CD4-positive, alpha-beta T cell treated with Interleukin-1 beta for 1 hour (primary cell): ENCODE results near the gene NDUFV1.
A peak's percentile ranks its signal among the peaks of the same experiment; 100 is the strongest.
"Not testable (repeated sequence)": the region's sequence is repeated elsewhere in the genome, so short reads cannot be mapped to it uniquely, and the experiment has no call there.

Experiments
- DNase-seq, 2 donors: peaks; one replicate each; pipeline ENCODE4 v3.0.0-alpha.2; 2020 to 2022

Gene NDUFV1

GRCh38 chr11:67611704-67612587 is 5.2 kb downstream of the NDUFV1 start:
- DNase-seq: no peak

- no peak for DNase-seq
Observed at GRCh38 chr11:67612751-67613150, 6.0 kb downstream of the NDUFV1 start.

GRCh38 chr11:67613313-67613959 is 6.7 kb downstream of the NDUFV1 start:
- DNase-seq: no peak

GRCh38 chr11:67613960-67614715 is 7.4 kb downstream of the NDUFV1 start:
- peak; percentile 87 to 93 for DNase-seq

- DNase-seq: peak; percentile 54 to 59
Observed at GRCh38 chr11:67614730-67615714, 8.3 kb downstream of the NDUFV1 start.

- DNase-seq: peak; percentile 25 to 41
Observed at GRCh38 chr11:67615728-67616430, 9.1 kb downstream of the NDUFV1 start.

GRCh38 chr11:67616431-67617242 is 9.9 kb downstream of the NDUFV1 start:
- DNase-seq: no peak

GRCh38 chr11:67617243-67617953 is 10.7 kb downstream of the NDUFV1 start:
- DNase-seq: no peak

GRCh38 chr11:67618901-67619659 is 12.3 kb downstream of the NDUFV1 start:
- DNase-seq: not testable (repeated sequence)

GRCh38 chr11:67619683-67620618 is 13.2 kb downstream of the NDUFV1 start:
- not testable (repeated sequence) for DNase-seq

GRCh38 chr11:67620621-67621020 is 13.9 kb downstream of the NDUFV1 start:
- not testable (repeated sequence) for DNase-seq

- not testable (repeated sequence) for DNase-seq
Observed at GRCh38 chr11:67621928-67622327, 15.2 kb downstream of the NDUFV1 start.

GRCh38 chr11:67622905-67623304 is 16.2 kb downstream of the NDUFV1 start:
- not testable (repeated sequence) for DNase-seq

- DNase-seq: not testable (repeated sequence)
Observed at GRCh38 chr11:67623795-67624194, 17.1 kb downstream of the NDUFV1 start.

- not testable (repeated sequence) for DNase-seq
Observed at GRCh38 chr11:67626131-67626833, 19.5 kb downstream of the NDUFV1 start.

- no peak for DNase-seq
Observed at GRCh38 chr11:67626970-67627369, 20.2 kb downstream of the NDUFV1 start.

GRCh38 chr11:67627441-67627811 is 20.7 kb downstream of the NDUFV1 start:
- DNase-seq: no peak
